Superior temporal gyrus (tissue), 1 donor: ENCODE data around the gene DIP2C.
A peak's percentile ranks its signal among the peaks of the same experiment; 100 is the strongest.
"Not testable (repeated sequence)": the region's sequence is repeated elsewhere in the genome, so short reads cannot be mapped to it uniquely, and the experiment has no call there.

ENCODE experiments used
- DNase-seq: peaks from one replicate; pipeline ENCODE4 v3.0.0-alpha.2; 2016; ENCODE audit errors: extremely low spot score

DIP2C gene

DNA sequence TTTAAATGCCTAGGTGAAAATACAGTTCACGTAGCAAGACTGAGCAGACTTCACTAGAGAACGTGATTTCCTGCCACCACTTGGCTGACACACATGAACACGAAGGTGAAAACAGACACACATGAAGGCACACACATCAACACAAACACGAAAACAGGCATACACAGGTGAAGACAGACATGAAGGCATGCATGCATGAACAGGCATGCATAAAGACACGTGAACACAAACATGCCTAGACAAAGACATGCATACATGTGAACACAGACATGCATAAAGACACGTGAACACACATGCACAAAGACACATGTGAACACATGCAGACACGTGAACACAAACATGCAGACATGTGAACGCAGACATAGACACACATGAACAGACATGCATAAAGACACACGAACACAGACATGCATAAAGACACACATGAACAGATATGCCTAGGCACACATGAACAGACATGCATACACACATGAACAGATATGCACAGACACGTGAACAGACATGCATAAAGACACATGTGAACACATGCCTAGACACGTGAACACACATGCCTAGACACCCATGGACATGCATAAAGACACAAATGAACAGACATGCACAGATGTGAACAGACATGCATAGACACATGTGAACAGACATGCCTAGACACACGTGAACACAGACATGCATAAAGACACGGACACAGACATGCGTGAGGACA is 311.1 kb downstream of the DIP2C start:
- DNase-seq, result no peak

DNA sequence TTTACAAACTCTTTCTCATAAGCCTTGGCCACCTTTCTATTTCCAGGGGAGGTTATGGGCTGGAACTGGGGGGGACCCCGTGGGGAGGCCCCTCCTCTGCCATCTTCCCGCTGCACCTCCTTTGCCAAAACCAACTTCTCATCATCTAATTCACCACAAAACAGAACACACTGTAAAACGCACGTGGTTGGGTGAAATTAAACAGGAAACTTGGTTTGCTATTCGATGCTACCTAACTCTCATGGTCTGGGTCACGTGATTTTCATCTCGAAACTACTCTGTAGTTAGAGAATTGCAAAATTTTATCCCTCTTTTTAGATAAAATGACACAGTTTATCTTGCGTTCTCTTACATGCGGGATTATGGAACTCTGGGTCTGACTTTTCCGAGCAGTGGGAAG is 312.2 kb downstream of the DIP2C start:
- no peak for DNase-seq

- no peak for DNase-seq
Observed at GRCh38 chr10:375815-376505, 313.5 kb downstream of the DIP2C start.

DNA sequence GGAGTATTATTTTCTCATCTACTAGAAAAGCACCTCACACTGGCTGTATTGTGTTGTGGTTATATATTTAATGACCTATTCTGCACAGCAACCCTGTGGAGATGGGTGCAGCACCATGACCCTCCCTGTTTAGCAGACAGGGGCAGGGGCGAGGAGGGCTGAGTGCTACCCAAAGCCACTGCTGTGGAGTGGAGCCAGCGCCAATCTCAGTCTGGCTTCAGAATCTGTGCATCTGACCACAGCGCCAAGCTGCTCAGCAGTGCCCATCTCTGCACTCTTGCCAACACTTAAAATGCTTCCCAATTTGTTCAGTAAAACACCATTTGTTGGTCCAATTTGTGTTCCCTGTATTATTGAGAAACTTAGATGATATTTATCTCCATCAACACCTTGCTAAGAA is 315.1 kb downstream of the DIP2C start:
- no peak for DNase-seq

GRCh38 chr10:373526-374309 is 315.8 kb downstream of the DIP2C start:
- DNase-seq, result no peak

GRCh38 chr10:373015-373414 is 316.5 kb downstream of the DIP2C start:
- DNase-seq, result no peak

DNA sequence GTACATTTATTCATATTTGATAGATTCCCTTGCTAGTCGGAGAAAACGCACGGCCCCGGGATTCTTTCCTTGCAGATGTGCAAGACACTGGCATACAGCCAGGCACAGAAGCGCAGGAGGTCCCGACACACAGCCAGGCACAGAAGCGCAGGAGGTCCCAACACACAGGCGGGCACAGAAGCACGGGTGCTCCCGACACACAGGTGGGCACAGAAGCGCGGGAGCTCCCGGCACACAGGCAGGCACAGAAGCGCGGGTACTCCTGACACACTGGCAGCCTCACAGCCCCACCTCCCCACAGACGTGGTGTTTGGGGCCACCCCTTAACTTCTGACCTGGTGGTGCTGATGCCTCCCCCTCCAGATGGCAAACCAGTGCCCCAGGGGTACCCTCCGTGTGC is 316.9 kb downstream of the DIP2C start:
- DNase-seq, result no peak

DNA sequence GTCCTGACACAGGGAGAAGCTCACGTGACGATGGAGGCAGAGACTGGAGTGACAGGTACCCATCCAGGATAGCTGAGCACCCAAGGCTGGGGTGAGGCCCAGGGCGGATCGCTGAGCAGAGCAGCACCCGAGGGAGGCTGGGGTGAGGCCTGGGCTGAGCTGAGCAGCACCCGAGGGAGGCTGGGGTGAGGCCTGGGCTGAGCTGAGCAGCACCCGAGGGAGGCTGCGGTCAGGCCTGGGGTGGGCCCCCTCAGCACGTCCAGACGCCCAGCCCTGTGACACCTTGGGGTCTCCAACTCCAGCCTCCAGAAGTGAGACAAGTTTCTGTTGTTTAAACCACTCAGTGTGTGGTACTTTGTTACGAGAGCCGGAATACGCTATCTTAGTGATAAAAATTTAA is 318.0 kb downstream of the DIP2C start:
- DNase-seq, result no peak

- no peak for DNase-seq
Observed at GRCh38 chr10:370449-370825, 319.0 kb downstream of the DIP2C start.

DNA sequence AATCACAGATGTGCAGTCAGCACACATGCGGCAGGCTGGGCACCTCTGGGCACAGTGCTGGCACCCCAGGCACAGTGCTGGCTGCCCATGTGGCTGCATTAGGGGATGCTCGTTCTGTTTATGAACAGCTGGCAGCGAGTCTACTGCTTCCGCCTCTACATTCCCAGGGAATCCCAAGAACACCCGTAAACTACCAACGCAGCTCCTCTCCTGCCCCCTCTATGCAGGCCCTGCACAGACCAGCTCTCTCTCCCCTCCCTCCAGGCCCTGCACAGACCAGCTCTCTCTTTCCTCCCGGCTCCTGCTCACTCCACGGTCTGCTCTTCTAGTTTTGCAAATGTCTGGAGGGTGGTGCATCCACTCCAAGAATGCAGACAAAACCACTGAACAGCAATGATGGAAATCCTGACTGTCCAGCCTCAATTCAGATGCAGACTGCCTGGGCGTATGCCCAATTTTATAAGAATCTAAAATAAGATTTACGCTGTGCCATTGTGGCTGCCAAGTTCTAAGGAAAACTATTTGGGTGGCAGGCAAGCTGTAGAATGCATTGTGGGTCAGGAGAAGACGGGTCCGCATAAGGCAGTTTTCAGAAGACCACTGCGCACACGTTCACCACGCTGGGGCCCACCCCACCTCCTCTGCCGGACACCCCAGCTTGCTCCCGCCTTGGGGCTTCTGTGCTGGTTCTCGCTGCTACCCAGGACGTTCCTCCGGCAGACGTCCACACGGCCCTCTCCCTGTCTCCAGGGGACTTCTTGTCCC is 319.6 kb downstream of the DIP2C start:
- peak; percentile 67 for DNase-seq

GRCh38 chr10:369221-369683 is 320.2 kb downstream of the DIP2C start:
- no peak for DNase-seq

- DNase-seq, result no peak
Observed at GRCh38 chr10:368579-369220, 320.8 kb downstream of the DIP2C start.

- not testable (repeated sequence) for DNase-seq
Observed at GRCh38 chr10:368107-368506, 321.4 kb downstream of the DIP2C start.

DNA sequence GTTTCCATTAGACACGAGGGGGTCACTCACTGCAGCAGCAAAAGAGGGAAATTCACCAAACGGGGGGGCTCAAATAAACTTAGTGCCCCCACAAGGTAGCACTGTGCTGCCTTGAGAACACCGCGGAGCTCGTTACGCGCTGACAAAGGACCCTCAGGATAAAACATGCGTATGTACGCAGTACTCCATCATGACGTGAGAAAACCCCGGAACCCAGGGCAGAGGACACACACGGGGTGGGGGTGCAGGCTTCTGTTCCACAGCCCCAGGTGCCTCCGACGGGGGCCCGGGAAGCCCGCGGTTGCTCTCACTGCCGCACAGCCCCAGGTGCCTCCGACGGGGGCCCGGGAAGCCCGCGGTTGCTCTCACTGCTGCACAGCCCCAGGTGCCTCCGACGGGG is 321.8 kb downstream of the DIP2C start:
- DNase-seq, result no peak

- DNase-seq, result no peak
Observed at GRCh38 chr10:366186-366585, 323.3 kb downstream of the DIP2C start.

DNA sequence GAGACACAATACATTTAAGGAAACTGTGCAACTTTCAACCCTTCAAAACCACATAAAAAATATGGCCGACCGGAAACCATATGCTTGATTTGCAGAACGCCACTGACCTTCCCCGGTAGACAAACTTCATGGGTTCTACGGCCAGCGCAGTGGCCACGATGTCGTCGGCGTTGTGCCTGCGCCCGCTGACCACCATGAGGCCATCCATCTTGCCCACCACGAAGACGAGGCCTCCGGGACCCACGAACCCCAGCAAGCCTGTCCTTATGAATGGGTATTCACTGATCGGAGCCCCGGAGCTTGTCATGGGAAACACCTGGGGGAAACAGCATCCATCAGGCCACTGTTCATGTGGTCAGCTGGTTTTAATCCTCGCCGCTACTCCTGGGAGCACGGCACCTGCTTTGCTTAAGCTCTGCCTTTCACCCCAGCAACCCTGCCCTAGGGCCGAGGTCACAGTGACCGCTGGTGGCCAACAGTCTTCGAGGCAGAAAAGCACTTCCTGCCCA is 325.1 kb downstream of the DIP2C start:
- no peak for DNase-seq

DNA sequence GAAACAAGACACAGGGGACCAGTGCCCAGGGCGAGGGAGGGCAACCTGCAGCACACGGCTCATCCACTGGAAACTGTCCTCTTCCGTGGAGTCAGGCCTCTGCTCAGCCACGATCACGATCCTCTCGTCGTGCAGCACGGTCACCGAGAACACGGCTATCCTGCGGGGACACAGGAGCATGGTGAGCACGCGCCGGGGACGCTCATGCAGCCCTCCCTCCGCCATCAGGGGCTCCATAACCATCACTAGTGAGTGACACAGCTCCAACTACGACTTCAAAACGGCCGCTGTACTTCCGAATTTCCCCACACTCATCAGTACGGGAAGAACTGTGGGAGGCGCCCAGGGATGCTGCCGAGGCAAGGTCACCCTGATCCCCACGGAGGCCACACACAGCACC is 326.3 kb downstream of the DIP2C start:
- no peak for DNase-seq

DNA sequence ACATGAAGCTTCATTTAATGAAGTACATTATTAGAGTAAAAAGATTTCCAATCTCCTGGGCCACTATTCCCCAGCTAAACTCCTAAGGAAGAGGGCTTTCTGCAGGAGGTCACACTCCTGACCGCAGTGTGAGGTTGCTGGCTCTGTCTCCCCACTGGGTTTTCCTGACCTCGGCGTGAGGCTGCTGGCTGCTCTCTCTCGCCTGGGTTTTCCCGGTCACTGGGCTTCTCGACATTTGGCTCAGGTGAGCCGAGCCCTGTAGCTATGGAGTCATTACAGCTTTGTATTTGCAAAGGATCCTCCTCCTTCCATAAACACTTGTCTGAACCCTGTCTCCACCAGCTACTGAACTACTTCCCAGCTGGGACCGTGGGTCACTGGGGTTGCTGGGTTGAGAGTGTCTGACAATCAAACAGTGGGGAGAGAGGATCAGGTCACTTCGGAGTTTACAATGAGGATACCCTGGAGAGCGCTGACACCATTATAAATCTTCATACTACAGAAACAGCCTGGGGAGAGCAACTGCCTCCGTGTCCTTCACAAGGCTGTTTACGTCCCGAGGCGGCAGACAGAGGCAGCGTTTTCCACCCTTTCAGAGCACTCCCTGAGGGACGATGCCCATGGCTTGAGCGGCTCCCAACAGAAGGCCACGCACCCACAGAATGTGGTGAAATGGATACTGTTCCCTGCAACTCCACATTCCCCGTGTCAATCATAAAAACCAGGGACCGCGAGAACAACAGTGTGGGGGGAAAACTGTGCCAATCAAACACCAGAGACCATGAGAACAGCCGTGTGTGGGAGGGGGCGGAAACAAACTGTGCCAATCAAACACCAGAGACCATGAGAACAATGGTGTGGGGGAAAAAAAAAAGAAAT is 328.0 kb downstream of the DIP2C start:
- DNase-seq, result no peak

DNA sequence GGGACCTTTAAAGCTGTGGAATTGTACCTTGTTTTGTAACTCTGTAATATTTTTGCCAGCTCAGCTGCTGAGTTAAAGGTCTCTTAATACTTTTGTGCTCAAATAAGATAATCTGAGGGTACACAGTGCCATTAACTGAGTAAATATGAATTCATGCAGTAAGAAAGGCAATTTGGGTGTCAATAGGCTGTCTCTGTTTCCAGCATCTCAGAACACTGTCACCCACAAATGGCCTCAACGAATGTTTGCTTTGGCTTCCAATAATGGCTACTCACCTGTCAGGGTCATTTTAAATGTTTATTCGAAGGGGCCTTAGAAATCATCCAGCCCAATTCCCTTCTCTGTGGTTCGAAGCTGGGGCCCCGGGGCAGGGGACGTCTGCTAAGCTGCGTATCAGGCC is 328.8 kb downstream of the DIP2C start:
- DNase-seq, result no peak

DNA sequence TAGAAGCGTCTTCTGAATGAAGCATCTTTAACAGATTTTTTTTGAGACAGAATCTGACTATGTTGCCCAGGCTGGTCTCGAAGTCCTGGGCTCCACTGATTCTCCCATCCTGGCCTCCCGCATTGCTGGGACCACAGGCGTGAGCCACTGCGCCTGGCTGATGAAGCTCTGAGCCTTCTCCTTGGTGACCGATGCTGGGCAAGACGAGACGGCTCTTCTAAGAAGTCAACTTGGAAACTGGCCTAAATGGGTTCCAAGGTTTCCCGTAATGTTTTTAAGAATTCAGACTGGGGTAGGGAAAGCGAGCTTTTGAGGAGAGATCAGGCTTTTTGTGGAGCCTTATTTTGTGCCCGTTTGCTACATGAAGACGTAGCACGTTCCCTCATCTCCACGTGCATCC is 329.7 kb downstream of the DIP2C start:
- DNase-seq, result no peak
